ENCODE data around the gene EYA3.

EYA3 gene

GRCh38 chr1:27935721-27936120, 152.7 kb downstream of the EYA3 start:
- DNase-seq: no peak

DNA sequence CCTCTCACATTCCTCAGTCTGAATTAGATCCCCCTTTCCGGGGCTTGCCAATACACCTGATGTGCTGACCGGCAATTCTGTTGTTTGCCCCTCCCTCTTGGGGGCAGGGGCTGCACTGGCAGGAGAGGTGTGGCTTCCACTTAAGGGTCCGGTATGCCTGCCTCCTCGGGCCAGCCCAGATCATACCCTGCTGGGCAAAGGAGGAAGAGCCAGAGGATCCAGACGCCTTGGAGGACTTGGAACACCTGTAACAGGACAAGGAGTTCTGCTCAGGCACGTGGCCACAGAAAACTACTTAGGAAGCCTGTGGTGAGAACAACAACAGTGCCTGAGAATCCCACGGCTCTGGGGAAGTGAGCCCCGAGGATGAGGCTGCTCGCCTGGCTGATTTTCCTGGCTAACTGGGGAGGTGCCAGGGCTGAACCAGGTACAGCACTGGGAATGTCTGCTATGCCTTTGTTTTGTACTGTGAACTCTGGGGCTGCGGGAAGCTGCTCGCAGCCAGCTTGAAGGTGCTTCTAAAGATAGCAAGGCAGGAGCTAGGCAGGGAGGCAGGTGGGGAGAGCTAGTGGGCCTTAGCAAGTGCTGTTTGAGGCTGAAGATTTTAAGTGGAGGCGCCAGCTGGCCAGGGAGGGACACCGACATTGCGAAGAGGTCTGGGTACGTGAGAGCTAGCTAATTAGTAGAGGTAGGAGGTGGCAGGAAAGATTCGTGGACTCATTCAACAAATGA, 153.4 kb downstream of the EYA3 start, which contains the start of gene SMPDL3B:
SMPDL3B (plus strand) TSS at position 183 of the 732 bp plus-strand sequence; CDS start at position 367, 184 bp downstream.
- no peak for DNase-seq

- no peak for DNase-seq
Measured at GRCh38 chr1:27931759-27932158, 156.7 kb downstream of the EYA3 start.

GRCh38 chr1:27931184-27931583, 157.2 kb downstream of the EYA3 start:
- DNase-seq: no peak

GRCh38 chr1:27928216-27928954, 160.0 kb downstream of the EYA3 start:
- DNase-seq: no peak

- DNase-seq: no peak
Measured at GRCh38 chr1:27922272-27922671, 166.1 kb downstream of the EYA3 start.

All from midbrain (tissue), 1 donor.